ENCODE results near the gene FTO.

DNA sequence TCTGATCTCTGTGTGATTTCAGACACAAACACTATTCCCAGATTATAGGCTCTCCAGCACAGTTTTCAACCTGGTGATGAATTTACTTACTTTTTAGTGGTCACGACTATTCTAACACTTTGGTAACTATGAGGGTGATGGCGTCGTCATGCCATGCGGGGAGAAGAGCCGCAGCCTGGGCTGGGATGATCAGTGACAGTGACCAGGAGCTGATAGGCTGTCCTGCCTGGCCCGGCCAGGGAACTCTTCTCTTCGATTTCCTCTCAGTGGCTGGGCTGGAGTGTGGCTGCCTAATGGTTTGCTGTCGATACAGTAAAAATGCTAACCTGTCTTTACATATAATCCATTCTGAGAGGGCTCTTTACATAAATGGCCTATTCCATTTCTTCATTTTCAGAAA is 469.5 kb downstream of the FTO start:
- TF ChIP-seq, protein P1, sequence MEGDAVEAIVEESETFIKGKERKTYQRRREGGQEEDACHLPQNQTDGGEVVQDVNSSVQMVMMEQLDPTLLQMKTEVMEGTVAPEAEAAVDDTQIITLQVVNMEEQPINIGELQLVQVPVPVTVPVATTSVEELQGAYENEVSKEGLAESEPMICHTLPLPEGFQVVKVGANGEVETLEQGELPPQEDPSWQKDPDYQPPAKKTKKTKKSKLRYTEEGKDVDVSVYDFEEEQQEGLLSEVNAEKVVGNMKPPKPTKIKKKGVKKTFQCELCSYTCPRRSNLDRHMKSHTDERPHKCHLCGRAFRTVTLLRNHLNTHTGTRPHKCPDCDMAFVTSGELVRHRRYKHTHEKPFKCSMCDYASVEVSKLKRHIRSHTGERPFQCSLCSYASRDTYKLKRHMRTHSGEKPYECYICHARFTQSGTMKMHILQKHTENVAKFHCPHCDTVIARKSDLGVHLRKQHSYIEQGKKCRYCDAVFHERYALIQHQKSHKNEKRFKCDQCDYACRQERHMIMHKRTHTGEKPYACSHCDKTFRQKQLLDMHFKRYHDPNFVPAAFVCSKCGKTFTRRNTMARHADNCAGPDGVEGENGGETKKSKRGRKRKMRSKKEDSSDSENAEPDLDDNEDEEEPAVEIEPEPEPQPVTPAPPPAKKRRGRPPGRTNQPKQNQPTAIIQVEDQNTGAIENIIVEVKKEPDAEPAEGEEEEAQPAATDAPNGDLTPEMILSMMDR (IDR thresholded peaks at IDR 0.05) = no peak
- TF ChIP-seq ZFX (IDR thresholded peaks at IDR 0.05; ENCODE audit: borderline replicate concordance) = no peak
